ENCODE results near the gene SPAG5. TPM values are rescaled to one million over a fixed set of nuclear protein-coding genes. Genes with fewer than 3 reads are reported as not detected.

SPAG5 gene
- total and polyA plus RNA-seq, 9 of the 15 experiments (the other 6 are each of a cell fraction or from before 2014, with no cell fraction given) = 94.4 to 286 (median 151) TPM

GRCh38 chr17:28569446-28569845, 29.4 kb downstream of the SPAG5 start (continued):
- no peak for TF ChIP-seq PRMT5 (CRISPR knock-in tag; IDR thresholded peaks at IDR 0.05)
- TF ChIP-seq CEBPG (CRISPR knock-in tag; IDR thresholded peaks at IDR 0.05) = no peak
- no peak for TF ChIP-seq CEBPG (tag; conservative IDR thresholded peaks at IDR 0.05 in 1 of 2, IDR thresholded peaks at IDR 0.05 in 1 of 2)
- no peak for TF ChIP-seq ZNF655 (CRISPR knock-in tag; IDR thresholded peaks at IDR 0.05)
- peak; percentile 76 for TF ChIP-seq ZNF316 (IDR thresholded peaks at IDR 0.05)
- TF ChIP-seq MAFF (IDR thresholded peaks at IDR 0.05; ENCODE audit: low read length) = peak; percentile 48
- TF ChIP-seq TFAM (CRISPR knock-in tag; conservative IDR thresholded peaks at IDR 0.05) = no peak
- TF ChIP-seq SP1 (CRISPR knock-in tag; IDR thresholded peaks at IDR 0.05) = no peak
- TF ChIP-seq NR2C1 (IDR thresholded peaks at IDR 0.05) = no peak
- no peak for TF ChIP-seq NR2C1 (tag; IDR thresholded peaks at IDR 0.05)
- TF ChIP-seq DPF2 (IDR thresholded peaks at IDR 0.05) = 0 out of 2 replicates have a peak, but pooled peaks have one; percentile 26
- TF ChIP-seq PCBP1 (IDR thresholded peaks at IDR 0.05; ENCODE audit: low read depth, low read length, poor library complexity, severe bottlenecking) = no peak
- no peak for TF ChIP-seq RBM15 (IDR thresholded peaks at IDR 0.05; ENCODE audit: insufficient read depth, low read length)
- no peak for TF ChIP-seq ZNF165 (CRISPR knock-in tag; IDR thresholded peaks at IDR 0.05; ENCODE audit: borderline replicate concordance)
- no peak for TF ChIP-seq SRSF7 (optimal IDR thresholded peaks at IDR 0.05; ENCODE audit: low read depth, low read length)
- no peak for TF ChIP-seq E2F8 (IDR thresholded peaks at IDR 0.05; ENCODE audit: low read depth, partially characterized antibody)
- no peak for TF ChIP-seq ZNF3 (CRISPR knock-in tag; IDR thresholded peaks at IDR 0.05)
- TF ChIP-seq KDM1A (IDR thresholded peaks at IDR 0.05) = no peak
- TF ChIP-seq MCM2 (IDR thresholded peaks at IDR 0.05; ENCODE audit: low read depth) = no peak
- TF ChIP-seq SMARCA5 (IDR thresholded peaks at IDR 0.05) = no peak
- no peak for TF ChIP-seq ZBTB43 (CRISPR knock-in tag; IDR thresholded peaks at IDR 0.05)
- TF ChIP-seq AFF4 (CRISPR knock-in tag; IDR thresholded peaks at IDR 0.05) = no peak
- no peak for TF ChIP-seq CCNT2 (IDR thresholded peaks at IDR 0.05; ENCODE audit: borderline replicate concordance, extremely low read depth, insufficient read length, low read depth, low read length)

Measured in K562 (cell line).